ENCODE data around the gene EYS.
"Not testable (repeated sequence)": the region's sequence is repeated elsewhere in the genome, so short reads cannot be mapped to it uniquely, and the experiment has no call there.

Gene EYS

DNA sequence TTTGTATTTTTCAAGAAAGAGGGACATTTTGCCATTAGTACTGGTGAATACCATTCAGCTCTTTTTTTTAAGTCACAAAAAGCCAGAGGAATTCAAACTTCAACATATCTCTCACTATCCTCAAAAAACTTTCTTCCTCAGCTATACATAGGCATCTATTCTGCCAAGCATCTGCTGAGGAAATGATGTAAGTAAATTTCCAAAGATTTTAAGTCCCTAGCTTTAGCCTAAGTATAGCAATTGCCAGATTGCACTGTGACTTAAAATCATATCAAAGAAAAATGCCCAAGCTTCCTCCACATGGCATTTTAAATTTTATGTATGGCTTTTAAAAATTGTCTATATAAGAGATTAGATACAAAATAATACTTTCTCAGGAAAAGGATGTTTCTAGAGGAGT lies 237.4 kb downstream of the EYS start:
- no peak for FAIRE-seq
- DNase-seq (ENCODE audit: low spot score): no peak

DNA sequence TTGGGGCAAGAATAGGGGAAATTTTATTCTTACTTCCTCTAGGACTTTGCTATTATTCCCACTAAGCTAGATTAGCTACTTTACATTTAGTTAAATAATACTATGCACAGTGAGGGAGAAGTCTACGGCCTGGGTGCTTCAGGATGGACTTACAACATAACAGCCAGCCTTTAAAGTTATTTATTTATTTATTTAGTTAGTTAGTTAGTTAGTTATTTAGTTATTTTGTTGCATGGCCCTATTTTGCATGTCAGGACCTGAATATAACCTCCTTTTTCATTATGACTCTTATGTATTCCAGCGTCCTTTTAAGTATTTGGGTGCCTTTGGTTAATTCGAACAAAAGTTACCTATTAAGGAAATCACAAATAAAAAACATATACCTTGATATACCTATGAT lies 238.7 kb downstream of the EYS start:
- FAIRE-seq (no peak), DNase-seq (ENCODE audit: low spot score) (no peak)

DNA sequence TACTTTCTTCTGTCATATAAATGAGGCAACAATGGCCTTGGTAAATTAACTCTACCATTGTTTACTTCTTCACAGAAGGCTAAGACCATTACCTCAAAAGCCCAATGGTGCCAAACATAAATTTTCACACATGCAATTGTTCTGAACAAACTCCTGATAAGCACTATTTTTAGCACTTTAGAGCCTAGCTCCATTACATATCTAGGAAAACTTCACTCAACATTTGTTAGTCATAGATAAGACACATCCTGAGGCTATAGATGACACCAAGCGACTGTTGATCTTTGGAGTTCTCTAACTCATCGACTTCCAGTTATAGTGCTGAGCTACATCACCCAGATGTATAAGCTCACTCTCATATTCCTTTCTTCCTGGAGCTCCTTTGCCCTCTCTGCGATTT lies 245.9 kb downstream of the EYS start:
- FAIRE-seq: no peak
- DNase-seq (ENCODE audit: low spot score): no peak

DNA sequence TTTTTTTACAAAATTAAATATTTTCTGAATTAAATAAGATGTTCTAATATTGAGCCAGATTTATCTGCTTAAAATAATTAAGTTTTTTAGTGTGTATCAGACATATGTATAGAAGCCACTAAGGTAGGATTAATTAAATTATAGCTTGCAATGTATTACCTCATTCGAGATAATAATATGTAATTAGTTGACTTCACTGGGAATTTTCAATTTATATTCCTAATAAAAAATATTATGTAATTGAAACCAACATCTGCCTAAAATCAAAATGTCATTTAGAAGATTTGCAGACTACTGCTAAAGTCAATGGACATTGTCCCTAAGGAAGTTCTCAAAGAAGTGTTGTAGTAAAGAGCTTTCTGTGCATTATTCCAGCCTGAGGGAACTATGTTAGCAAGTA lies 254.7 kb downstream of the EYS start:
- FAIRE-seq (no peak), DNase-seq (ENCODE audit: low spot score) (no peak)

DNA sequence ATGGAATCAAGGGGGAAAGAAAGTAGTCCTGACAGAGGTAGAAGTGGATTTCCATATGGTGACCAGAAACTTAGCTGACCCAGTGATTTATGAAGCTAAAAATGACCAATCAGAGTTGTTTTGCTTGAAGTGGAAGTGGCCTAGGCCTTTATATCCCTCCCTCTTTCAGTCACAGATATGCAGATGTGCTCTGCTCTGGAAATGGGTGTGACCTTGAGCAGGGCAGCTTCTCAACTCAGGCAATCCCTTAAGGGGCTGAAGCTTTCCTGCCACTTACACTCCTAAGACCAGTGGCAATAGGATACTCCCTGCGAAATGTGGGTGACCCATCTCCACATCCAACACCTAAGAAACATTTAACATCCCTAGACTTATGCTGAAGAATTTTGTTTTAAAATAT lies 256.6 kb downstream of the EYS start:
- no peak for FAIRE-seq
- DNase-seq (ENCODE audit: low spot score): no peak

DNA sequence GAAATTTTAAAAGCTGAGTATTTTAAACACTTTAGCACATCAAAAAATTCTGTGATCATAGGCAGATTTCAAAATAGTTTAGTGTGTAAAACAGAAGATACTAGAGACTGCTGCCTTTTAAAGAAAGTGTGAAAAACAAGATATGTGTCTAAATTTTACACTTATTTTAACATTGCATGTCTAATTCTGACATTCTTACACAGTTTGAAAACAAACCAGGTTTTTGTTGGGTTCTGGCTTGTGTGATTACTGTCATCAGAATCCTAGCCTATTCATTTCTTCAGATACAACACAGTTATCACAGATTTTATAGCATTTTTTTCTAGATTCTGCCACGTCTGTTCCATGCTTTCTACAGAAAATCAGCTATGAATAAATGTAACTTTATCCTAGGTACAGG lies 257.1 kb downstream of the EYS start:
- FAIRE-seq (no peak), DNase-seq (ENCODE audit: low spot score) (no peak)

DNA sequence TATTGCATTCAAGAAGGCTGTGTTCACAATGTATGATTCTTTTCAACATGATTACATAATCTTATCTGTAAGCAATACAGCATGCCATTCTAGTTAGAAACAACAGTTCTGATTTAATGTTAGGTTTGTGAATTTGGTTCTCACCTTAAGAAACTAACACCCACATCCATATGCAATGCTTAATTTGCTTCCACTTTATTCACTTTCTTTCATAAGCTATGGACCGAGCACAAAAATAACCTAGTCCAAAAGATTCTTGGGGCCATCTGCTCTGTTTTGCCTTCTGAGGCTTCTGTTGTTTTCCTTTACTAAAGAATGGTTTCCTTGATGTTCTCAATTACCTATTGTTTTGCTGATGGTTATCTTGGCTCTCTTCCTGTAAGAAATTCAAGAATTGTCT lies 258.2 kb downstream of the EYS start:
- DNase-seq (ENCODE audit: low spot score): no peak
- FAIRE-seq: no peak

DNA sequence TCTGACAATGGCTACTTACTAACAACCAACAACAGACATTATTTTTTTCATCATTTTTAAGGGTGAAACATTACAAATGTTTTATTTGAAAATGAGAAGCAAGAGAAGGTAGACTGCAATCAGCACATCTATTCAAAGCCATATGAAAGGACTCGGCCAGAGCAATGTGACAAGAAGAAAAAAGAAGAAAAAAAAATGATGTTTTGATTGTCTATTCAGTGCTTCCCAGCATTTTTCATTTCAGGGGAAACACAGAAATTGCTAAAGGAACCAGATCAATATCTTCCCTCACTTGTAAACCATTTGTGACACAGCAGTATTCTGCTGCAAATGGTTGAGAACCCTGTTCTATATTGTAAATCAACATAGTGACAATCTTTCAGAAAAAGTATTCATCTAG lies 270.7 kb downstream of the EYS start:
- FAIRE-seq: no peak
- no peak for DNase-seq (ENCODE audit: low spot score)

DNA sequence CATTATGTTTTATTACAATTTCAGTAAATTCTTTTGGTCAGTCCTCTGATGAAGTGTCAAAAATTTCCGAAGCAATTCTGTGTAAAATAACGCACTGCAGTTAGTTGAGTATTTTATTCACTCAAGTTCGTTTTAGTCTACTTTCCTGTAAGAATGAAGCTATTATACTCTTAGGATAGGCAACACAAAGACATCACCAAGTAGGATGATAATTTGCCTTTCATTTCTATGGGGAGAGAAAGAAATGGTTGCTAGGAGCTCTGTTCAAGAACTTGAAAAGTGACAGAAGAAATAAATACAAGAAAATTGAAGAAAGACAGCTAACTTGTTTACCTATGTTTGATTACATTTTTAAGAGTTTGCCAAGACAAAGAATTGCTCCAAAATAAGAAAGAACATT lies 290.4 kb downstream of the EYS start:
- no peak for DNase-seq (ENCODE audit: low spot score)
- FAIRE-seq: no peak

DNA sequence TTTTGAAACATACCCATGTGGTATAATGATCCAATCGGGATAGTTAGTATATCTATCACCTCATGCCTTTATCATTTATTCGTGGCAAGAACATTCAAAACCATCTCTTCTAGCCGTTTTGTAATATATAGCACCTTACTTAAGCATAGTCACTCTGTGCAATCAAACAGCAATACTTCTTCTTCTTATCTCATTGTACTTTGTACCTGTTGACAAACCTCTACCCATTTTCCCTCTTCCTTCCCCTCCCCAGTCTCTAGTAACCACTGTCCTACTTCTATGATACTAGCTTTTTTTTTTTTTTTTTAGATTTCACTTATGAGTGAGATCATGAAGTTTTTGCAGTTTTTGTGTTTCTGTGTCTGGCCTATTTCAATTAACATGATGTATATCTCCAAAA lies 296.7 kb downstream of the EYS start:
- no peak for FAIRE-seq
- DNase-seq (ENCODE audit: low spot score): no peak

DNA sequence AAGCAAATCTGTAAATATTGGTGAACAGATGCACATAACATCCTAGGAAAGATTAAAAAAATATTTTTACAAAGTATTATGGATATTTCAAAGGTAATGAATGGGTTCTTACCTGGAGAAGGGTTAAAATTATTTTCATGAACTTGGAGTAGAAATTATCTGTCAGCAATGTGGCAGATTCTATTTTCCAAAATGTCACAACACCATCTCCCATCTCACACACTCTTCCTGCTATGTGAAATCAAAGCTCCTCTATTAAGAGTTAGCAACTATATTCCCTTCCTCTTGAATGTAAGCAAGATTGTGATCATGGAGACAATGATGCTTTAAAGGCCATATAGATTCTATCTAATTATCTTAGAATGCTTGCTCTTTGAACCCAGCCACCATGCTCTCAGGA lies 304.5 kb downstream of the EYS start:
- DNase-seq (ENCODE audit: low spot score) (no peak), FAIRE-seq (no peak)

DNA sequence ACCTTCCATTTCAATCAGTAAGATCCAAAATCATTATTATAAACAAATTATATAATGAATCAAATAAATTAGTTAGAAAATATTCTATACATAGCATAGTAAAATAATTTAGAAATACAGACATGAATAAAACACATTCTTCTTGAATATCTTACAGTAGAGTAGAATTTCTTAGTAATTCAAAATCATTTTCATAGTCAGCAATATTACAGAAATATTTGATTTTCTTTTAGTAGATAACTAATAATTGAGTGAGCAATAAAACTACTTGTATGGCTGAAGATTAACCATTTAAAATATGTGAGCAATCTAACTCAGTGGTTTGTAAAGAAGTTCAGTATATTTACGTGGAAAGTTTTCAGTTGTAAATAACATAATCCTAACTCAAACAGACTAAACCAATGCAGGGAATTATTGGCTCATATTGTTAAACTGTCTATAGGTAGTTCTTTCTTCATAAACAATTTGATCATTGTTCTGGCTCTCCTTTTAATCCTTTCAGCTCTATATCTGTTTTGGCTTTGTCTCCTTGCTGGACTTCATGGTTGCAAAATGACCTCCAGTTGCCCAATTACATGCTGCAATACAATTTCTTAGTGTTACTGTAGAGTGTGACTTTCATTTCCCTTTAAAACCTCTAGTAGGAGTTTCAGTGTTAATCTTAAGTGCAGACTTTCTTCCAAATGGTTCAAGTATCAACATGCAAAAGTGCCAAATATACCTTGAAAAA lies 307.5 kb downstream of the EYS start:
- no peak for FAIRE-seq

DNA sequence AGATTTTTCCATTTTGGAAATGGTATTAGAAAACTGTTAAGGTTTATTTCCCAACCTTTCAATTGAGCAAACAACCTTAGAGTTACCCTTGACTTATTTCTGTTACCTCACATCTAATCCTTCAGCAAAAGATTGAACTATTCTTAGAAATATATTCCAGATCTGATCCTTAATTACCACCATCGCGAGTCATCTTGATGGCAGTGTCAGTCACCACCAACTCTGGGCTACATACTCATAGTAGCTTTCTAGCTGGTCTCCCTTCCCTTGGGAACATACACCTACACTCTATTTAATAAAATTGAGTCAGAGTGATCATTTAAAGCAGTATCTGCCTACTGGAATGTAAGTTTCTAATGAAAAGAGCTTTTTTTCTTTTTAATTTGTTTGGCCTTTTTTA lies 308.2 kb downstream of the EYS start:
- DNase-seq (ENCODE audit: low spot score) (no peak), FAIRE-seq (no peak)

More for the DNA sequence above, 307.5 kb downstream of the EYS start:
- DNase-seq (ENCODE audit: low spot score): no peak

DNA sequence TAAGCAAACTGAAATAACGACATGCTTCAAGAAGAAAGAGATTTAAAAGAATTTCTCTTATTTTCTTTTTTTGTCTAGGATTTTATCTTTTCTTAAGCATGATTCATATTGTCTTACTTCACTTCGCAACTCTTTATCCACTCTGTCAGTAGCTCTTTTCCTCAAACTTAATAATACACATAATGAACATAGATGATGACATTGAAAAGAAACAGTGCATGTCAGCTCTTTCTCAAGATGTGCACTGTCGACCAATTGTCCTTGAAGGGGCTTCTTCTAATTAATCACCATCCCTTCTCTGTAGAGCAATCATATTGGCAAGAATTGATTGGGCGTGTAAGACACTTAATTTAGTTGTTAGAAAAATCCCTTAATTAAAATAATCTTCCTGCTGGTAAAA lies 356.5 kb downstream of the EYS start:
- no peak for FAIRE-seq

DNA sequence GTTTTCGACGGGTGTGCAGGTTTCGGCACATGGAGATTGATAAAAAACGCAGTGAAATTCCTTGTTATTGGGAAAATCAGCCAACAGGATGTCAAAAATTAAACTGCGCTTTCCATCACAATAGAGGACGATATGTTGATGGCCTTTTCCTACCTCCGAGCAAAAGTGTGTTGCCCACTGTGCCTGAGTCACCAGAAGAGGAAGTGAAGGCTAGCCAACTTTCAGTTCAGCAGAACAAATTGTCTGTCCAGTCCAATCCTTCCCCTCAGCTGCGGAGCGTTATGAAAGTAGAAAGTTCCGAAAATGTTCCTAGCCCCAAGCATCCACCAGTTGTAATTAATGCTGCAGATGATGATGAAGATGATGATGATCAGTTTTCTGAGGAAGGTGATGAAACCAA lies 404.4 kb downstream of the EYS start:
- not testable (repeated sequence) for DNase-seq (ENCODE audit: low spot score); FAIRE-seq

More for the DNA sequence above, 356.5 kb downstream of the EYS start:
- DNase-seq (ENCODE audit: low spot score): no peak

DNA sequence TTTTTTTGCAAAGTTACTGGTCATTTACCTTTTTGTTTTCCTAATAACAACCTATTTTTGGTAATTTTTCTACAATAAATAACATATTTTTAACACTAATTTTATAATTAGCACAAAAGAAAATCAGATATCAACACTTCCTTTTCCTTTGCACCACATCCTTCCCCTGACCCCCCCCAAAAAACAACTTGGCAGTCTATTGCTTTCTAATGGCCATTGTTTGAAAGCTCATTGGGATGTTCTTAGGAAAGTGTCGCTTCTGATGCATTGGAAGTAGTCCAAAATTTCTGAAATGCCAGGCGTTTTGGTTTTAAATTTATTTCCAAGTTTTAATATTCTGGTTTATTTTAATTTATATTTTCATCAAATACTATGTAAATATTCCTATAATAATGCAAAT lies 407.8 kb downstream of the EYS start:
- DNase-seq (ENCODE audit: low spot score) (no peak), FAIRE-seq (no peak)

DNA sequence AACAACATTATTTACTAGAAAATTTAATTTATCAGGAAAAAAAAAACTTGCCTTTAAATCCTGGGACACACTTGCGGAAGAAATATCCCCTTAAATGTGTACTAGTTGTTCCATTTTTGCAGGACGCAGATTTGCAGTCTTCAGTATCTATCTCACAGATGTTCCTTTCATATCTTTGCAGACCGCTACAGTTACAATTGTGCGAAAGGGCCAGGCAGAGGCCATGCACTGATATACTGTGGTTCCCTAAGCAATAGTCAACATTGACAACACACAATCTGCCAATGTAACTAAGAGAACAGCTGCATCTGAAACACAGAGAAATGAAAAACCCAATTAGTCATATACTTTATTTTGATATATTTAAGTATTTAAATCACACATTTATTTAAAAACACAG lies 411.2 kb downstream of the EYS start:
- FAIRE-seq (no peak), DNase-seq (ENCODE audit: low spot score) (no peak)

DNA sequence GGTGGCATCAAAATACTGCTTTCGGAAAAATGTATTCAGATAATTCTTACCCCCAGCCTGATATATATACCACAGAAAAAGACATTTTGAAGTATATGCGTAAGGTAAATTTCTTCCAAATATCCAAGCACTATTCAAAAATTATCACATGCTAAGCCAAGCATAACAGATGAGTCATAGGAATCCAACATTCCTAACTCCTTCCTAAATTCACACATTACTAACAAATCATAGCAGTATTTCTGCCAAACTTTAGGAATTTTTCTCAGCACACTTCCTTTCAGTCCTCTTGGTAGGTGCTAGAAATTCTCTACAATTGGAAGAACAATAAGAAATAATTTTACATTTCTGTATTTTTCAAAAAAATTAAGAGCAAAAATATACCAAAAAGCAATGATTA lies 417.5 kb downstream of the EYS start:
- peak; percentile 21 for DNase-seq (ENCODE audit: low spot score)
- peak; percentile 14 for FAIRE-seq

DNA sequence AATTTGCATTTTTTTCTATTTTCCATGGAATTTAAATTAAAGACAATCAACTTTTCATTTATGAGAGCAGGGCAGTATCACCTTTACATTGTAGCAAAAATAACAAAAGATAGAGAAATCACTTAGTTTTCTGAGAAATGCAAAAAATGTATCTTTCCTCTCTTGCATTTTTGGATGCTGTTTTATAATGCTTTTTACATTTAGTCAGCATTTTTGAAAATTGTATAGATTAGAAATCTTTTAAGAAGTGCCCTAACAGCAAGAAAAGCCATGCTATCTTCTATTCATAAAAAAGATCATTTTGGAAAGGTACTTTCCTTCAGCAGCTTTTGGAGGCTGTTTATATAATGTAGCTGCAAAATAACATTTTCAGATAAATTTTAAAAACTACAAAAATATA lies 421.8 kb downstream of the EYS start:
- FAIRE-seq (no peak), DNase-seq (ENCODE audit: low spot score) (no peak)

DNA sequence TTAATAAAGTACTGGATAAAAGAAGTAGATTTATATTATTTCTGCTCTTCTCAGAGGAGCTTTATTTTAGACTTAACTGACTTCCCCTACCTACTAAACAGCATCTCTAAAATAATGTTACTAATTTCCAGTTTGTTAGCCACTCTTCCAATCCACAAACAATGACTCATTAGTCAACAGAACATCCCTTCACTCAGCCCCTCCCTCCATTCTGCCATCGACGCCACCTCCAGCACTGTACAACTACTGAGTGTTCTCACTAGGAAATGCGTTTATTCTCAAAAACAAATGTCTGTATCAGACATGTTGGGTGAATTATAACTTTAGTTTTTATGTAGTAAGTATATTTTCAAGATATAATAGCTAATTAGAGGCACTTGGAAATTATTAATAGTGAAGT lies 427.0 kb downstream of the EYS start:
- DNase-seq (ENCODE audit: low spot score): no peak
- FAIRE-seq: no peak

DNA sequence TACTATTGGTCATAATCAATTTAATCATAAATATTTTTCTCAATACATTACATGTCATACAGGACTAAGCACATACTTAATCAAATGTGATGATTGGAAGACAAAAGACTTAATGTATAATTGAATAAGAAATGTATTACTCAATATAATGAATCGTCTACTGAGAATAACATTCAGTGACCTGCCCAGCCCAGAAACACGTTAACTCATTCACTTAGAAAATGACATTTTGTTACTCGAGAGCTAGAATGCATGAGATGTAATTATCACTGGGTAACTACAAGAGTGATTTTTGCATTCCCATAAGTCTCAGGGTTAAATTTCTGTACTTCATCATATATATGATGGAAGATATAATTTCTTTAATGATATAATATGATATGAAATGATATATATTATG lies 444.8 kb downstream of the EYS start:
- no peak for FAIRE-seq
- DNase-seq (ENCODE audit: low spot score): no peak

DNA sequence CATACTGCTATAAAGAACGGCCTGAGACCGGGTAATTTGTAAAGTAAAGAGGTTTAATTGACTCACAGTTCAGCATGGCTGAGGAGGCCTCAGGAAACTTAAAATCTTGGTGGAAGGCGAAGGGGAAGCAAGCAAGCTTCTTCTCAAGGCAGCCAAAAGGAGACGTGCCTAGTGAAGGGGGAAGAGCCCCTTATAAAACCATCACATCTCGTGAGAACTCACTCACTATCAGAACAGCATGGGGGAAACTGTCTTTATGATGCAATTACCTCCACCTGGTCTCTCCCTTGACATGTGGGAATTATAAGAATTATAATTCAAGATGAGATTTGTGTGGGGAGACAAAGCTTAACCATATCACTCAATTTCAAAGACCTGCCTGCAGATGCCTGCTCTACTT lies 447.0 kb downstream of the EYS start:
- DNase-seq (ENCODE audit: low spot score): no peak

DNA sequence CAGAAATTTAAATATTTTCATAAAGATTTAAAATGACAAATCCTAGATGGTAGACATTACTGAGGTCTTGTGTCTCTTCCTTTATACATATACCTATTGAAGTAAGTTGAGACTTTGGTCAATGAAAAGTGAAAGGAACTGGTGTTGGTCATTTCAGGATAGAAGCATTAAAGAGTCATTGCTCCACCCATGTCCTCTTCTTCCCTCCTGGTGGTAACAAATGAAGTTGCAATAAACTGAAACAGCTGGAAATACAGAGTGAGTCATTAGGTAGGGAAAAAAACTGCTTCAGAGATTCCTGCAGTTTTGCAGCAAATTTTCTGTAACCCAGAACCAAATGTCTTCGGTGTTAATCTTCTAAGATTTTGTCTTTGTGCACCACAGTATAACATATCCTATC lies 448.0 kb downstream of the EYS start:
- FAIRE-seq (no peak), DNase-seq (ENCODE audit: low spot score) (peak; percentile 15)

More for the DNA sequence above, 447.0 kb downstream of the EYS start:
- no peak for FAIRE-seq

DNA sequence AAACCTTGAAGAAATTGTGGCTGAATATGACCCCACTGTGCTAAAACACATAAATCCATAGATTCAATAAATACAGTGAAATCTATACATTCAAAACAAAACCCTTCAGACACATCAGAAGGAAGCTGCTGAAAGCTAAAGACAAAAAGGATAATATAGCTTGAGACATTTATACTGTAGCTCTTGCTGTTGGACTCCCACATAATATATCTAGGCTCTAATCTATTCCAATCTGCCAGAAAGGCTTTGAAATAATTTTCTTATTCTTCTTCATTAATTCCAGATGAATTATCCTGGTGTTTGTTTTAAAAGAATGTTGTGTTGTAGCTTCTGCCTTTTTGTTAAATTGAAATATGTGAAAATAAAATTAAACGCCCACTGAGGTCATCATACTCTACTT lies 454.0 kb downstream of the EYS start:
- DNase-seq (ENCODE audit: low spot score) (no peak), FAIRE-seq (no peak)
